ENCODE data around the gene MAPK1.

- TF ChIP-seq CTCF (IDR thresholded peaks at IDR 0.05; ENCODE audit: low read depth, low read length, poor library complexity, severe bottlenecking) (no peak), EZH2phosphoT487 (IDR thresholded peaks at IDR 0.05; ENCODE audit: borderline replicate concordance, low read length) (no peak)
Measured at GRCh38 chr22:21768435-21768834, 99.0 kb downstream of the MAPK1 start.

All from DOHH2 (cell line).